ENCODE measurements around the gene PLEKHN1.
A peak's percentile ranks its signal among the peaks of the same experiment; 100 is the strongest.

PLEKHN1 gene

GRCh38 chr1:962381-963300 is 3.6 kb upstream of the PLEKHN1 start:
- DNase-seq (ENCODE audit: low read depth) = no peak

- DNase-seq (ENCODE audit: low read depth) = no peak
These were observed 3.0 kb upstream of the PLEKHN1 start for GRCh38 chr1:963301-963651.

GRCh38 chr1:963746-964525 is 2.3 kb upstream of the PLEKHN1 start:
- no peak for DNase-seq (ENCODE audit: low read depth)

GRCh38 chr1:964691-965525 is 1.4 kb upstream of the PLEKHN1 start:
- no peak for DNase-seq (ENCODE audit: low read depth)

- no peak for DNase-seq (ENCODE audit: low read depth)
These were observed 652 bp upstream of the PLEKHN1 start for GRCh38 chr1:965526-966134.

- DNase-seq (ENCODE audit: low read depth) = peak; percentile 74
These were observed 520 bp downstream of the PLEKHN1 start for GRCh38 chr1:966704-967300.

GRCh38 chr1:967466-968343 is 1.4 kb downstream of the PLEKHN1 start:
- no peak for DNase-seq (ENCODE audit: low read depth)

GRCh38 chr1:969260-969855 is 3.1 kb downstream of the PLEKHN1 start:
- DNase-seq (ENCODE audit: low read depth) = no peak

GRCh38 chr1:970242-970972 is 4.1 kb downstream of the PLEKHN1 start:
- DNase-seq (ENCODE audit: low read depth) = no peak

GRCh38 chr1:970973-971730 is 4.9 kb downstream of the PLEKHN1 start:
- no peak for DNase-seq (ENCODE audit: low read depth)

- DNase-seq (ENCODE audit: low read depth) = no peak
These were observed 5.6 kb downstream of the PLEKHN1 start for GRCh38 chr1:971751-972506.

- DNase-seq (ENCODE audit: low read depth) = no peak
These were observed 6.6 kb downstream of the PLEKHN1 start for GRCh38 chr1:972726-973458.

GRCh38 chr1:973459-974292 is 7.4 kb downstream of the PLEKHN1 start:
- DNase-seq (ENCODE audit: low read depth) = no peak

GRCh38 chr1:974293-974640 is 8.0 kb downstream of the PLEKHN1 start:
- no peak for DNase-seq (ENCODE audit: low read depth)

- DNase-seq (ENCODE audit: low read depth) = no peak
These were observed 8.5 kb downstream of the PLEKHN1 start for GRCh38 chr1:974687-975328.

- DNase-seq (ENCODE audit: low read depth) = no peak
These were observed 9.1 kb downstream of the PLEKHN1 start for GRCh38 chr1:975365-975764.
